GM10266 (cell line): Measurements from ENCODE around the gene EREG.

Experiments used
- DNase-seq: peaks from one replicate; pipeline ENCODE4 v3.0.0; 2012; ENCODE audit errors: extremely low spot score
- TF ChIP-seq, protein P1 (sequence below): IDR thresholded peaks from 2 replicates; pipeline ENCODE4 v1.5.1; 2012; ENCODE audit warnings: mild to moderate bottlenecking, low read depth; ENCODE audit not compliant: control insufficient read depth, insufficient read depth; ENCODE audit errors: missing control alignments

The EREG gene

DNA sequence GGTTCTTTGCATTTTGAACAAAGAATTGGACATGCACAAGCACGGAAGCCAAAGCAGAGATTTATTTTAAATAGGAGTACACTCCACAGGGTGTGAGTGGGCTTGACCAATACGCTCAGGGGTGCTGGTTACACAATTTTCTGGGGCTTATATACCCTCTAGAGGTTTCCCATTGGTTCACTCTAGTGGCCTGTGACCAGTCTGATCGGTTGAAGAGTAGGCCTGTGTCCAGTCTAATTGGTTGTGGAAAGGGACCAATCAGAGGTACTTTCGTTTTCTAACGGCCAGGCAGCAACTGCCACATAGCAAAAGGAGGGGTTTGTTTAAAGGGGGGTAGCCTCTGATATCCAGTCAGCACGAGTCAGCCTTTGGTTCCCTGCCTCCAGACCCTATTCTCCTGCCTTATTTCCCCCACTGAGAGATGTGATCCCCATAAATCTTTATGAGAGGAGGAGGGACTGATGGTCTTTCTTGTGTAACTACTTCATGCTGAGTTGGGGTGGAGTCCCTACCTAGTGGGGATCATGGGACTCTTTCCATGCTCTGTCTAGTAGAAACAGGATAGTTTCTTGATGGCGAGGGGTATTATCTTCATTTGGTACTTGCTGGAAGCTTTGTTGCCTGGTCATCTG lies 68.7 kb downstream of the EREG start:
- TF ChIP-seq, protein P1, sequence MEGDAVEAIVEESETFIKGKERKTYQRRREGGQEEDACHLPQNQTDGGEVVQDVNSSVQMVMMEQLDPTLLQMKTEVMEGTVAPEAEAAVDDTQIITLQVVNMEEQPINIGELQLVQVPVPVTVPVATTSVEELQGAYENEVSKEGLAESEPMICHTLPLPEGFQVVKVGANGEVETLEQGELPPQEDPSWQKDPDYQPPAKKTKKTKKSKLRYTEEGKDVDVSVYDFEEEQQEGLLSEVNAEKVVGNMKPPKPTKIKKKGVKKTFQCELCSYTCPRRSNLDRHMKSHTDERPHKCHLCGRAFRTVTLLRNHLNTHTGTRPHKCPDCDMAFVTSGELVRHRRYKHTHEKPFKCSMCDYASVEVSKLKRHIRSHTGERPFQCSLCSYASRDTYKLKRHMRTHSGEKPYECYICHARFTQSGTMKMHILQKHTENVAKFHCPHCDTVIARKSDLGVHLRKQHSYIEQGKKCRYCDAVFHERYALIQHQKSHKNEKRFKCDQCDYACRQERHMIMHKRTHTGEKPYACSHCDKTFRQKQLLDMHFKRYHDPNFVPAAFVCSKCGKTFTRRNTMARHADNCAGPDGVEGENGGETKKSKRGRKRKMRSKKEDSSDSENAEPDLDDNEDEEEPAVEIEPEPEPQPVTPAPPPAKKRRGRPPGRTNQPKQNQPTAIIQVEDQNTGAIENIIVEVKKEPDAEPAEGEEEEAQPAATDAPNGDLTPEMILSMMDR: no peak

DNA sequence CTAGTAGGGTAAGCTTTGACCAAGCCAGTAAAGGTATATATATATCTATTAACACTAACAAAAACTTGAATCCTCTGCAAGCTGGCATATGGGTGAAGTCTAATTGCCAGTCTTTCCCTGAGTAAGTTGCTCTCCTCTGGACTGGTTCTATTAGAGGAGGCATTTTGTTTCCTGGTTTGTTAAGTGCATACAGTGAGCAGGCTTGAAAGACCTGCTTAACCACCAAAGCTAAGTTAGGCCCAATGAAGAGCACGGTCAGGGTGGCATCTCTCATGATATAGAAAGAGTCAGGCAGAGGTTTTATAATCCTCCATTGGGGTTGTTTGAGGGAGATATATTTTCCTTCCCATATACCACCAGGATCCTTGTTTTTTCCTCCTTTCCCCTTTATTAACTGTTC lies 70.4 kb downstream of the EREG start:
- no peak for DNase-seq
- TF ChIP-seq, protein P1: no peak

More for the DNA sequence above, 68.7 kb downstream of the EREG start:
- DNase-seq: no peak

DNA sequence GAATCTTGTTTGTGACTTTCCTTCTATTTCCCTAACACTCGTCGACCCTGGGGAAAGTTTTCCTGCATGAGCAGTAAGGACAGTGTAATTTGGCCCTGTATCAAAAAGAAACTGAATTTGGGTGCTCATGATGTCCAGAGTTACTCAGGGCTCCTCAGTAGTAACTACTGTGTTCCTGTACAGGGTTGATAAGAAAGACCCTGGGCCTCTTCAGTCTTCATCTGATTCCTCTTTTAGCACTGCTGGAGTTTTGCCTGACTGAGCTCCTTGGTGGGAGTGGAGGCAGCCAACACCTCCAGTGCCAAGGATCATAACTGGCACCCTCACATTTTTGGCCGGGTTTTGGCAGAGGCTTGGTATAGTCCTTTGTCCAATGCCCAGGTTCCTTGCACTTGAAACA lies 72.9 kb downstream of the EREG start:
- TF ChIP-seq, protein P1: no peak
- DNase-seq: no peak
